Right renal pelvis (tissue), 4 donors: ENCODE measurements around the gene BCAS1. TPM values are rescaled to one million over a fixed set of nuclear protein-coding genes. Genes with fewer than 3 reads are reported as not detected.

Experiments
- DNase-seq, 4 donors: peaks; one replicate each; pipeline ENCODE4 v3.0.0-alpha.2; 2013; ENCODE audit warnings: low read depth in 4 of 4, low spot score in 3 of 4, missing footprints in 1 of 4
- polyA plus RNA-seq, 4 donors: library from polyadenylated mRNA; unstranded; fragments of 120-200 nt; gene quantifications; one replicate each; pipeline ENCODE4 v1.2.1, GENCODE V29; 2013; ENCODE audit not compliant: insufficient read length in 4 of 4

Gene BCAS1
- polyA plus RNA-seq, 4 donors, result 2.4 to 5.5 (median 3.7) TPM

DNA sequence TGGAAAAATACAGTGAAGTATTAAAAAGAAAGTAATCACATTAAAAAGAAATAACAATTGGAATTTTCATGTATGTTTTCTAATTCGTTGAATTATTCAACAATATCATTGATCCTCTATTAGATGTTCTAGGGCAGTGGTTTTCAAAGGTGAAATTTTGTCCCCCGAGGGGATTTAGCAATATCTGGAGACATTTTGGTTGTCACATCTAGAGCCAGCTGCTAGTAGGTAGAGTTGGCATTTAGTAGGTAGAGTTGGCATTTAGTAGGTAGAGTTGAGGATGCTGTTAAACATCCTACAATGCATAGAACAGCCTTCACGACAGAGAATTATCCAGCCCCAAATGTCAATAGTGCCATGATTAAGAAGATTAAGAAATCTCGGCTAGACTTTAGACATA, 173.7 kb downstream of the BCAS1 start:
- no peak for DNase-seq

DNA sequence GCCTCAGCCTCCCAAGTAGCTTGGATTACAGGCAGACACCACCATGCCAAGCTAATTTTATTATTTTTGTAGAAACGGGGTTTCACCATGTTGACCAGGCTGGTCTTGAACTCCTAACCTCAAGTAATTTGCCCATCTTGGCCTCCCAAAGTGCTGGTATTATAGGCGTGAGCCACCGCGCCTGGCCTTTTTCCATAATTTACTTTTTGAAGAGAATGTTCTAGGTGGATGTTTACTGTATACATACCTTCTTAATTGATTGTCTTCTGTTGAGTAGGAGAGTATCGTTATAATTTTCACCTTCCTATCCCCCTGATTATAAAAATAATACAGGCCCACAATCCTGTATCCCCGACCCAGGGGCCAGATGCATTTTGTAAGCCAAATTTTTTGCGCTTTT, 174.4 kb downstream of the BCAS1 start:
- DNase-seq, result no peak

DNA sequence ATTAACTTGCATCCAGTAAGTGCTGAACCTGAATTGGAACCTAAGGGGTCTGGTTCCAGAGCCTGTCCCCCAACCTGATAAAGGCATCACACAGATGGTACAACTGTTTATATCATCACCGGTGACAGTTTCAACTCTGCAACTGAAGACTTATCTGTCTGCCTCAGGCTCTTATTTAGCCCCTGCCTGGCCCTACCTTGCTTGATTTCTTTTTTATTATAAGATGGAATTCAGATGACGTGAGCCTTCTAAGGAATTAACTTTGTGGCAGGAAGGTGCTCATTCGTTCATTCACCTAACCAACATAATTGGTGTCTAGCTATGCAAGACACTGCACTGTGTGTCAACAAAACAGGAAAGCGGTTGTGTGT, 175.0 kb downstream of the BCAS1 start:
- DNase-seq, result no peak

DNA sequence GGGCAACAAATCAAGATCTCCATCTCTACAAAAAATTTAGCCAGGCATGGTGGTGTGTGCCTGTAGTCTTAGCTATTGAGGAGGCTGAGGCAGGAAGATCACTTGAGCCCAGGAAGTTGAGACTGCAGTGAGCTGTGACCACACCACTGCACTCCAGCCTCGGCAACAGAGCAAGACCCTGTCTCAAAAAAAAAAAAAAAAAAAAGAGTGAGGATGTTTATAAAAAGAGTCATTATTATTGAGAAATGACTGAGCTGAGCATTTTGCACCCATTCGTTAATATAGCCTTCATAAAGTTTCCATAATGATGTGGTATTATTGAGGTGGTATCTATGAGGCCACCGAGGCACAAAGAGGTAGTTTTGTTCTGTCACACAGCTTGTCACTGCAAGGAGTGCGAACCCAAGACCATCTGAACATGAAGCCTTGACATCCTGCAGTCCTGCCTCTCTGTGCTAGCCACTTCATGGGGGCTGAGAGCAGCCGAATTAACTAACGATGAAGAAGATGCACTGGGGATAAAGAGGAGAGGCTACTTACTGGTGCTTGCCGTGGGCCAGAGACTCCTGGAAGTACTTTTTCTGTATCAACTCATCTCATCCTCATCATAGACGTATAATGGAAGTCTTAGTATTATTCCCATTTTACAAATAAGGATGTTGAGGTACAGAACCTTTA, 175.5 kb downstream of the BCAS1 start:
- no peak for DNase-seq

Other genes with a start within 250 kb of the BCAS1 start
- 1 to 10 TPM; 1.2 to 4.2 (median 2.8) TPM for gene CYP24A1, start 103.4 kb upstream of the BCAS1 start, polyA plus RNA-seq
- gene PFDN4, start 137.5 kb upstream of the BCAS1 start, polyA plus RNA-seq, result 10 to 100 TPM; 52.8 to 59.4 (median 56.0) TPM